Measurements from ENCODE around the gene CD8B2.

GRCh38 chr2:106551417-106552130 is 64.4 kb downstream of the CD8B2 start:
- no peak for TF ChIP-seq CTCF (IDR thresholded peaks at IDR 0.05)
- no peak for TF ChIP-seq RAD21 (IDR thresholded peaks at IDR 0.05; ENCODE audit: low read length)
- no peak for TF ChIP-seq POLR2AphosphoS5 (IDR thresholded peaks at IDR 0.05; ENCODE audit: low read depth, low read length)
- TF ChIP-seq YY1 (IDR thresholded peaks at IDR 0.05; ENCODE audit: low read depth): no peak
- TF ChIP-seq RCOR1 (IDR thresholded peaks at IDR 0.05; ENCODE audit: low read length): no peak
- TF ChIP-seq NFIC (IDR thresholded peaks at IDR 0.05; ENCODE audit: borderline replicate concordance): no peak

Measured in SK-N-SH (cell line).